WTC11 (cell line): ENCODE data around the gene OR10H3. TPM values are rescaled to one million over a fixed set of nuclear protein-coding genes. Genes with fewer than 3 reads are reported as not detected.

Source experiments
- ATAC-seq: fragments of 200-7000 bp; cut with Tn5 transposase; 2 replicates; pipeline ENCODE4 v1.10.0; 2021; ENCODE audit warnings: mild to moderate bottlenecking, moderate library complexity
- CTCF ChIA-PET: fragments of 300-600 bp; sonication (Branson Sonifier 250); formaldehyde crosslinking; loops from one replicate; lab custom pipeline; 2021; ENCODE audit warnings: antibody characterized with exemption; lab: Charles Lee
- POLR2A ChIA-PET: fragments of 350-600 bp; sonication (Branson Sonifier 250); formaldehyde crosslinking; loops from one replicate; lab custom pipeline; 2021; ENCODE audit warnings: antibody characterized with exemption; lab: Charles Lee
- DNase-seq: peaks from one replicate; pipeline ENCODE4 v3.0.0; 2021; ENCODE audit warnings: low spot score
- H3K27ac Mint-ChIP-seq: 2 replicates; pipeline ENCODE4 v1.8.0; 2021; ENCODE audit warnings: mixed read lengths
- H3K27me3 Mint-ChIP-seq: 2 replicates; pipeline ENCODE4 v1.8.0; 2021; ENCODE audit warnings: low read depth, mild to moderate bottlenecking, moderate library complexity, mixed read lengths
- H3K36me3 Mint-ChIP-seq: 2 replicates; pipeline ENCODE4 v1.8.0; 2021; ENCODE audit warnings: mixed read lengths
- H3K4me1 Mint-ChIP-seq: 2 replicates; pipeline ENCODE4 v1.8.0; 2022; ENCODE audit warnings: mixed read lengths
- H3K4me3 Mint-ChIP-seq: 2 replicates; pipeline ENCODE4 v1.8.0; 2021; ENCODE audit warnings: mild to moderate bottlenecking, moderate library complexity, mixed read lengths
- H3K9me3 Mint-ChIP-seq: 2 replicates; pipeline ENCODE4 v1.8.0; 2021; ENCODE audit warnings: mixed read lengths
- ARID4B ChIP-seq: sonication (generic); formaldehyde crosslinking; IDR thresholded peaks from 2 replicates; pipeline ENCODE4 v1.8.0; 2023; ENCODE audit warnings: missing genetic modification reagents, mild to moderate bottlenecking, borderline replicate concordance
- ATF3 ChIP-seq: sonication (generic); formaldehyde crosslinking; conservative IDR thresholded peaks from 2 replicates; pipeline ENCODE4 v1.8.1; 2022; ENCODE audit warnings: mild to moderate bottlenecking, missing genetic modification reagents
- CREM ChIP-seq: sonication (generic); formaldehyde crosslinking; IDR thresholded peaks from 2 replicates; pipeline ENCODE4 v1.8.1; 2022; ENCODE audit warnings: mild to moderate bottlenecking, missing genetic modification reagents, moderate library complexity
- ESRRA ChIP-seq: sonication (generic); formaldehyde crosslinking; IDR thresholded peaks from 2 replicates; pipeline ENCODE4 v1.8.1; 2022; ENCODE audit warnings: mild to moderate bottlenecking, missing genetic modification reagents, borderline replicate concordance
- FOXP1 ChIP-seq: sonication (generic); formaldehyde crosslinking; IDR thresholded peaks from 2 replicates; pipeline ENCODE4 v1.8.0; 2022; ENCODE audit warnings: missing genetic modification reagents, mild to moderate bottlenecking, moderate library complexity, borderline replicate concordance
- IRF1 ChIP-seq: sonication (generic); formaldehyde crosslinking; IDR thresholded peaks from 2 replicates; pipeline ENCODE4 v1.8.0; 2023; ENCODE audit warnings: missing genetic modification reagents
- KAT7 ChIP-seq: sonication (generic); formaldehyde crosslinking; IDR thresholded peaks from 2 replicates; pipeline ENCODE4 v1.8.1; 2023; ENCODE audit warnings: missing genetic modification reagents, mild to moderate bottlenecking, borderline replicate concordance
- MAX ChIP-seq: sonication (generic); formaldehyde crosslinking; IDR thresholded peaks from 2 replicates; pipeline ENCODE4 v1.8.0; 2022; ENCODE audit warnings: mild to moderate bottlenecking, missing genetic modification reagents
- NR3C1 ChIP-seq: sonication (generic); formaldehyde crosslinking; conservative IDR thresholded peaks from 2 replicates; pipeline ENCODE4 v1.8.1; 2023; ENCODE audit warnings: low read depth, mild to moderate bottlenecking, missing genetic modification reagents
- RELA ChIP-seq: sonication (generic); formaldehyde crosslinking; IDR thresholded peaks from 2 replicates; pipeline ENCODE4 v1.8.1; 2022; ENCODE audit warnings: missing genetic modification reagents, mild to moderate bottlenecking, borderline replicate concordance
- SMAD3 ChIP-seq: sonication (generic); formaldehyde crosslinking; IDR thresholded peaks from 2 replicates; pipeline ENCODE4 v1.8.0; 2022; ENCODE audit warnings: missing genetic modification reagents, mild to moderate bottlenecking, borderline replicate concordance
- TEAD4 ChIP-seq: sonication (generic); formaldehyde crosslinking; IDR thresholded peaks from 2 replicates; pipeline ENCODE4 v1.8.0; 2022; ENCODE audit warnings: mild to moderate bottlenecking, missing genetic modification reagents
- ZNF138 ChIP-seq: sonication (generic); formaldehyde crosslinking; conservative IDR thresholded peaks from 2 replicates; pipeline ENCODE4 v1.8.1; 2022; ENCODE audit warnings: mild to moderate bottlenecking, moderate library complexity, missing genetic modification reagents
- ZNF232 ChIP-seq: sonication (generic); formaldehyde crosslinking; IDR thresholded peaks from 2 replicates; pipeline ENCODE4 v1.8.0; 2022; ENCODE audit warnings: mild to moderate bottlenecking, missing genetic modification reagents
- ZNF317 ChIP-seq: sonication (generic); formaldehyde crosslinking; IDR thresholded peaks from 2 replicates; pipeline ENCODE4 v1.8.1; 2023; ENCODE audit warnings: low read depth, mild to moderate bottlenecking, moderate library complexity, missing genetic modification reagents, borderline replicate concordance
- total RNA-seq: library from RNA; stranded (reverse); gene quantifications from 3 replicates; pipeline ENCODE4 v1.2.3, GENCODE V29; 2021
- TF ChIP-seq, protein P1 (sequence below): fragments of 250-450 bp; sonication (Bioruptor Pico); IDR thresholded peaks from 2 replicates; pipeline ENCODE4 v1.9.0; 2021; ENCODE audit warnings: mild to moderate bottlenecking
- TF ChIP-seq, protein P2 (sequence below): sonication (generic); formaldehyde crosslinking; IDR thresholded peaks from 2 replicates; pipeline ENCODE4 v1.8.0; 2022; ENCODE audit warnings: missing genetic modification reagents

The OR10H3 gene
- total RNA-seq, 1 experiment from 2014 or later, result not detected

DNA sequence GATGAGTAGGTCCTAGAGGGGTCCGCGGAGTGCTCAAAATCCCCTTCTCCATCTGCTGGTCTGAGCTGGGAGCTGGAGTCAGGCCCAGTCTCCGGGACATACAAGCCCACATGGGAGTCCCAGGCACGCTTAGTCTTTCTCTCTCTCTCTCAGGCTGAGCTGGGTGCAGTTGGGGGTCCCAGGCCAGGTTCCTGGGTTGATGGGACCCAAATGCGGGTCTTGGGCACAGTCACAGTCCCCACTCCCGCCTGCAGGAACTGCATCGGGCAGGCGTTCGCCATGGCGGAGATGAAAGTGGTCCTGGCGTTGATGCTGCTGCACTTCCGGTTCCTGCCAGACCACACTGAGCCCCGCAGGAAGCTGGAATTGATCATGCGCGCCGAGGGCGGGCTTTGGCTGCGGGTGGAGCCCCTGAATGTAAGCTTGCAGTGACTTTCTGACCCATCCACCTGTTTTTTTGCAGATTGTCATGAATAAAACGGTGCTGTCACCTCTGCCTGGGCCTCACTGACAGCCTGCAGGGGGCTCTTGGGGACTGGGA lies 41.1 kb upstream of the OR10H3 start:
- peaks cover 42% of the 10 kb centered on the region for H3K36me3 Mint-ChIP-seq
- H3K4me3 Mint-ChIP-seq, result no peak overlapping the region
- TF ChIP-seq RELA (CRISPR knock-in tag) (no peak), ZNF138 (CRISPR knock-in tag) (no peak), FOXP1 (CRISPR knock-in tag) (no peak), ZNF317 (no peak), IRF1 (CRISPR knock-in tag) (no peak), KAT7 (CRISPR knock-in tag) (no peak), ARID4B (no peak), TEAD4 (CRISPR knock-in tag) (no peak), SMAD3 (CRISPR knock-in tag) (no peak), ZNF232 (CRISPR knock-in tag) (no peak), CREM (no peak), NR3C1 (CRISPR knock-in tag) (no peak), ATF3 (CRISPR knock-in tag) (no peak), MAX (no peak), ESRRA (CRISPR knock-in tag) (no peak)
- TF ChIP-seq, protein P1, sequence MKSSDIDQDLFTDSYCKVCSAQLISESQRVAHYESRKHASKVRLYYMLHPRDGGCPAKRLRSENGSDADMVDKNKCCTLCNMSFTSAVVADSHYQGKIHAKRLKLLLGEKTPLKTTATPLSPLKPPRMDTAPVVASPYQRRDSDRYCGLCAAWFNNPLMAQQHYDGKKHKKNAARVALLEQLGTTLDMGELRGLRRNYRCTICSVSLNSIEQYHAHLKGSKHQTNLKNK (CRISPR knock-in tag), result no peak
- TF ChIP-seq, protein P2, sequence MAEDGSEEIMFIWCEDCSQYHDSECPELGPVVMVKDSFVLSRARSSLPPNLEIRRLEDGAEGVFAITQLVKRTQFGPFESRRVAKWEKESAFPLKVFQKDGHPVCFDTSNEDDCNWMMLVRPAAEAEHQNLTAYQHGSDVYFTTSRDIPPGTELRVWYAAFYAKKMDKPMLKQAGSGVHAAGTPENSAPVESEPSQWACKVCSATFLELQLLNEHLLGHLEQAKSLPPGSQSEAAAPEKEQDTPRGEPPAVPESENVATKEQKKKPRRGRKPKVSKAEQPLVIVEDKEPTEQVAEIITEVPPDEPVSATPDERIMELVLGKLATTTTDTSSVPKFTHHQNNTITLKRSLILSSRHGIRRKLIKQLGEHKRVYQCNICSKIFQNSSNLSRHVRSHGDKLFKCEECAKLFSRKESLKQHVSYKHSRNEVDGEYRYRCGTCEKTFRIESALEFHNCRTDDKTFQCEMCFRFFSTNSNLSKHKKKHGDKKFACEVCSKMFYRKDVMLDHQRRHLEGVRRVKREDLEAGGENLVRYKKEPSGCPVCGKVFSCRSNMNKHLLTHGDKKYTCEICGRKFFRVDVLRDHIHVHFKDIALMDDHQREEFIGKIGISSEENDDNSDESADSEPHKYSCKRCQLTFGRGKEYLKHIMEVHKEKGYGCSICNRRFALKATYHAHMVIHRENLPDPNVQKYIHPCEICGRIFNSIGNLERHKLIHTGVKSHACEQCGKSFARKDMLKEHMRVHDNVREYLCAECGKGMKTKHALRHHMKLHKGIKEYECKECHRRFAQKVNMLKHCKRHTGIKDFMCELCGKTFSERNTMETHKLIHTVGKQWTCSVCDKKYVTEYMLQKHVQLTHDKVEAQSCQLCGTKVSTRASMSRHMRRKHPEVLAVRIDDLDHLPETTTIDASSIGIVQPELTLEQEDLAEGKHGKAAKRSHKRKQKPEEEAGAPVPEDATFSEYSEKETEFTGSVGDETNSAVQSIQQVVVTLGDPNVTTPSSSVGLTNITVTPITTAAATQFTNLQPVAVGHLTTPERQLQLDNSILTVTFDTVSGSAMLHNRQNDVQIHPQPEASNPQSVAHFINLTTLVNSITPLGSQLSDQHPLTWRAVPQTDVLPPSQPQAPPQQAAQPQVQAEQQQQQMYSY (CRISPR knock-in tag), result no peak
- TF ChIP-seq, all 79 proteins: peak for 0
- ATAC-seq (no peak), DNase-seq (no peak)
- Mint-ChIP-seq H3K27me3 (peaks cover 7% of the 10 kb centered on the region), H3K27ac (no peak overlapping the region), H3K4me1 (no peaks in the 10 kb centered on the region), H3K9me3 (peaks cover 69% of the 10 kb centered on the region)
- CTCF ChIA-PET, result no interaction called here
- POLR2A ChIA-PET, result no interaction called here
